Measurements from ENCODE around the gene RAPGEF5.

The RAPGEF5 gene

DNA sequence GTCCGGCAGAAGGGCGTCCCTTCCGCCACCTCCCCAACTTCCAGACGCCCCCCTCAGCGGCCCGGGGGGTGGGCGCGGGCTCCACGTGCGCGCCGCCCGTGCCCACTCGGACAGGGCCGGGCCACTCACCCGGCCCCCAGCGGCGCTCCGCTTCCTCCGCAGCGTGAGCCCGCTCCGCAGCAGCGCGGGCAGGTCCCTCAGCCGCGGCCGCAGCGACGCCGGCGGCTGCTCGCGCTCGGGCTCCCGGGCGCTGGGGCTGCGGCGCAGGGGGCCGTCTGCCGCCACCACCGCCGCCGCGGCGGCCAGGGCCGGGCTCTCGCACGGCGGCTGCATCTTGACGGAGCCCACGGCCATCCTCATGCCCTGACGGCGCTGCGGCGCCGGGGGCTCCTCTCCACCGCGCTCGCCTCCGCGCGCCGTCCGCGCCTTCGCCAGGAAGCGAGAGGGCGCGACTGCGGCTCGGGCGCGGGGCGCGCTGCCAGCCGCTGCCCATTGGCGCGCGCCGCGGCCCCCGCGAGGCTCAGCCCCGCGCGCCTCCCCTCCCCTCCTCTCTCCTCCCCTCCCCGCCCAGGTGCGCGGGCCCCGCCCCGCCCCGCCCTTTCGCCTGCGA is at the start of gene RAPGEF5:
Gene RAPGEF5 (minus strand): TSS at position 454 of the 610 bp plus-strand sequence. CDS start 94 bp downstream, at position 360.
- DNase-seq: peak; percentile 56

GRCh38 chr7:22406715-22407114 is 49.8 kb upstream of the RAPGEF5 start:
- no peak for DNase-seq

- no peak for DNase-seq
Measured at GRCh38 chr7:22404421-22405023, 47.6 kb upstream of the RAPGEF5 start.

- no peak for DNase-seq
Measured at GRCh38 chr7:22403344-22403743, 46.4 kb upstream of the RAPGEF5 start.

DNA sequence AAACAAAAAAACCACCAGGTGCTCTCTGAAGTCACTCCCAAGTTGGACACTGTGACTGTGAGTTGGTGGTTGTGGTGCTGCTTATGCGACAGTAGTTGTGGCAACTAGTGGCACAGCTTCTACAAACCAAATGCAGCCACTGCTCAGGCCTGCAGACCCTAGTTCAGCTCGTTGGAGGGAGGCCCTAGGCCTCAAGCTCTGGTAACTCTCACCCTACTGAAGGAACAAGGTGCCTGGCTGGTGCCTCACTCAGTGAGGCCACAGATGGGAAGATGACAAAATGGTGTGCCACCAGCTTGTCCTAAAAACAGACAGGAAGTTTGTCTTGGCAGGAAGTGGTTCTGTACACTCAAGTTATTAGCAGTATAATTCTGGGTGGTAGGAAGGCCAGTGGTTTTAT is 45.3 kb upstream of the RAPGEF5 start:
- no peak for DNase-seq

DNA sequence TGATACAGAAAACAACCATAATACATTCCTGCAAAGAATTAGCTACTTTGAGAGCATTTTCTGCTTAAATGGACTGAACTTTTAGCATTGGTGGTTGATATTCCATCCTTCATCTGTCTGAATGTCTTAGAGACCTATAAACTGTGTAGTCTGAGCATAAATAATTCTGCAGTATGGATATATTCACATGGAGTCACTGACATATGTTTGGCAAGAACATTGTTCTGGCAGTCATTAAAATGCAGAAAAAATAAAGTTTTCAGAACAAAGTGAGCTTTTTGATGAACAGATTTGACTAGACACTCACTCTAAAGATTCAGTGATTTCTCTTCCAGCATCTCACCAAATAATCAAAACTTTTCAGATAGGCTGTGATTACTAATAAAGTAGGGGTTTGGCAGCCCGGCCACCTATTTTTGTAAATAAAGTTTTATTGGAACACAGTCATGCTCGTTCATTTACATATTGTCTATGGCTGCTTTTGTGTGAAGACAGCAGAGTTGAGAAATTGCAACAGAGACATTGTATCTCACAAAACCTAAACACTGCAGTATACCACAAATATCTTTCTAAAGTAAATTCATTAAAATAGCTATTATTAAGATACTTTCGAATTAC is 44.1 kb upstream of the RAPGEF5 start:
- DNase-seq: no peak

DNA sequence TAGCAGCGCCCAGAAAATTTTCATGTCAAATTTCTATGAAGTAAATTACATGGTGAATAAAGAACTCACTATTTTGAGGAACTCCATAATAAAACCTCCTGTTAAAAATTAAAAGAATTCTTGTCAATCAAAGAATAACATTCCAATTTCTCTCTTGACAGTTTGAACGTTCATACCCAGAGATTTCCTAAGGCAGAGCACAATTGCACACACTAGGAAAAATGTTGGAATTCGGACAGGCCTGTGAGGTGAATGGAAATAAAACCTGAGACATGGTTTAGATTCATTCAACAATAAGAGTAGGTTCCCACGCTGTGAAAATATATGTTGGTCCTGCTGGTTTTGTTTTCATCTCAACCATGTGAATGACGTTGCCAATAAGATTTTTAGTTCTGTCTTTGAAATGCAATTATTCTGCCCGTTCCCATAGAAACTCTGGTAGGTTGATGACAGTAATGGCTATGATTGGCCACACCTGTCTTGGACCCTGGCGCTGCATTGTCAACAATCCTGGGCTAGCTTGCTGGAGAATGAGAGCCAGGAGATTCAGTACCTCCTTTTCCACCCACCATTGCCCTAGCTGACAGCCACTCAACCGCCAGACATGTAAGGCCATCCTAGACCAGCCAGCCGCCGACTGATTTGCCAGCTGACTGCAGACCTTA is 43.3 kb upstream of the RAPGEF5 start:
- DNase-seq: no peak

DNA sequence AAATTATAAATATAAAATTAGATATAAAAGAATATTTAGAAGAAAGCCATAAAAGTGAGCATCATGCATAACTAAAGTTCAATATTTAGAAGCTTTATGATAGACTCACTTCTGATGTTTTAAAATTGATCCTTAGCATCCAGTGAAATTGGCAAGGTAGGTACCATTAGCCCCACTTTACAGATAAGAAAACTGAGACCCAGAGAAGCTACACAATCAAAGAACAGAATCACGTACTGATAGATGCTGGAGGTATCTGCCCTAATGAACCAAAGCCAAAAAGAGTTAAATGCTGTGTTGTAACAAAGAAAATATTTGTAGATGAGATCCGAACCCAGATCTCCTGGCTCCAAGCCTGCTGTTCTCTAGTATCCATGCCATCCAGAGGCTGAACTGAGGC is 42.6 kb upstream of the RAPGEF5 start:
- DNase-seq: no peak

DNA sequence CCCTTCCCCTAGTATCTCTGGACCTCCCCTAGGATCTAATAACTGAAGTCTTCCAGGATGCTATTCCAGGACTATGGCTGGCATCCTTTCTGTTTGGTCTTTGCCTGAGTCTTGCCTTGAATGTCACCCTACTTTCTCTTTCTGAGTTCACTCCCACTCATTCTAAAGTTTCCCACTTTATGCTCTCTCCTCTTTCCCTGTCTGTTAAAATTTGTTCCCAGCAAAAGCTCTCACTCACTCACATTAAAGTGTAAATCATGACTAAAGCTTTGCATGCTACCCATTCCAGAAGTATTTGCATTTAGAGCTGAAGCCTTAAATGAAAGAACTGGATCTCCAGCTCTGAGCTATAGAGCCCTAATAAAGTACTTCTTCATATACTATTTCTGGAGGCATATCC is 42.1 kb upstream of the RAPGEF5 start:
- no peak for DNase-seq

GRCh38 chr7:22397981-22398380 is 41.0 kb upstream of the RAPGEF5 start:
- no peak for DNase-seq

GRCh38 chr7:22395222-22395621 is 38.3 kb upstream of the RAPGEF5 start:
- DNase-seq: no peak

DNA sequence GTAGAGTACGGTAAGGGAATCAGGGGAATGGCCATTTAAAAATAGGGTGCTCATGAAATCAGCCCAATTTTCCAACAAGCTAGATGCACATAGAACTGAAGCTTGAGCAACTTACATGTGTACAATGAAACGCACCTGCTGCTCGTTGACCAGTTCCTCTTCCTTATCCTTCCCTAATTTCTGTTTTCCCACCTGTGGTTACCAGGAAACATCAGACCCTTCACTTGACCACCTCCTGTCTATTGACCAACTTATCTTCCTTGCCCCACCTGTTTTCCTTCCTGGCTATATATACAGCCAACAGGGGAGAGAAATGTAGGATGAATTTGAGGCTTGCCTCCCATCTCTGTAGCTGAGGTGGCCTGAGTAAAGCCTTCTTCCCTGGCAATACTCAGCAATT is 37.8 kb upstream of the RAPGEF5 start:
- peak; percentile 19 for DNase-seq

DNA sequence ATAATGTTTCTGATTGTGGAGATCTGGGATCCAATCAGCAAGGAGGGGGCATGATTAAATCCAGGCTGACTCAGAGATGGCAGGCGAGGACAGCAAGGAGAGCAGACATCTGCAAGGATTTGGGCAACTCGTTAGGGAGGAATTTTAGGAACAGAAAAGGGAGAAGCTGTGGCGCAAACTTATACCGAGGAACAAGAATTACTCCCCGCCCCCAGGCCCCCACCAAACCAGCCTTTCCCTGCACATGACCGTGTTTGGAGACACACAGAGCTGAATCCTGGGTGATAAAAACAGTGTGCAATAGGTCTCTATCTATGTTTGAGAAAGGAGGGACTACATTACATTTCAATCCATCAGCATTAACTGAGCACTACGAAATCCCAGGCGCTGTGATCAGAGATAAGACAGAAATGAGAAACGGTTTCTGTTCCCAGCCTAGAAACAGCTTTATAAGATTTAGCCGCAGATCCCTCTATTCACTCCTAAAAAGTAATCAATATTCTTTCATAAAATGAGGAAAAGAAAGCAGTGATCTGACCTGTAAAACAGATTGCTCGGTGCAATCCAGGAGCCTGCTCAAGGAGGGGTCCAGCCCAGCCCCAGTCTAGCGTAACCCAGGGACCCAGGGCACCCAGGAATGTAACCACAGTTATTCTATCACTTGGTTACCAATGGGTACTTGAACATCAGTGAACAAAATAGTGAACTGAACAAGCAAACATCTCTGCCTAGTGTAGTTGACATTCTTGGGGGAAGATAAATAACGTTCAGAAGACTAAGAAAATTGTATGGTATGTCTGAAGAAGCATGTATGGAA is 37.2 kb upstream of the RAPGEF5 start:
- DNase-seq: no peak

- DNase-seq: no peak
Measured at GRCh38 chr7:22390516-22390915, 33.6 kb upstream of the RAPGEF5 start.

- DNase-seq: no peak
Measured at GRCh38 chr7:22389892-22390291, 32.9 kb upstream of the RAPGEF5 start.

GRCh38 chr7:22387583-22387982 is 30.6 kb upstream of the RAPGEF5 start:
- DNase-seq: no peak

DNA sequence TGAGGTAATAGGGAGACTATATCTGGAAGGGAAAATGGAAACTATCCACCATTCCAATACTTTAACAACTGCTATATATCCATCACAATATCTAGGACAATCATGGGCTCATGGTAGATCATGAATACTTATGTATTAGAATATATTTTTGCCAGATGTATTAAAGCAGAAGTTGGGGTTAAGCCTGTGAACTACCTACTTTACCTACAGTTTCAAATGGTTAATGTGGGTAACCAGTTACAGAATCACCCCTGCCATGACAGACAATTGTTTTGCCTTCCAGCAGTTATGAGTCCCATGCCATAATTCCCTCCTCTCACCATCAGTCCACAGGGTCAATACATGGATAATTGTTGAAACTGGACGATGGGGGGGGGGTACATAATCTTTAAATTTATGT is 29.9 kb upstream of the RAPGEF5 start:
- DNase-seq: no peak

GRCh38 chr7:22386206-22386858 is 29.4 kb upstream of the RAPGEF5 start:
- no peak for DNase-seq

DNA sequence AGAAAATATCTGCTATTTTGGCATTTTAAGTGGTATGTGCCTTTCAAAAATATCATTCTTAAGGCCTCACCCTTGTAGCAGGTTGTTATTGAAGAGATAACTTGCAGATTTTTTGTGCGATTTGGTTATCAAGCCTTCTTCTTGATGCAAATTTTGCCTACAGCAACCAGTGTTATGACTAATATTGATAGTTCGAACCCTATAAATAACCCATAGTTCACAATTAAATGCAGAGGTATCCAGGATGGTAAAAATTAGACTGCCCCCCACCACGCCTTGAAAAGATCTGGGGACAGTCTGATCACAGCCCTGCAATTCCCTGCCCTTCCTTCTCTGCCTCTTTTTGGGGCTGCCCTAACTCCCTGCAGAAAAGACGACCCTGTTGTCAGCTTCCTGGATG is 28.4 kb upstream of the RAPGEF5 start:
- DNase-seq: no peak

DNA sequence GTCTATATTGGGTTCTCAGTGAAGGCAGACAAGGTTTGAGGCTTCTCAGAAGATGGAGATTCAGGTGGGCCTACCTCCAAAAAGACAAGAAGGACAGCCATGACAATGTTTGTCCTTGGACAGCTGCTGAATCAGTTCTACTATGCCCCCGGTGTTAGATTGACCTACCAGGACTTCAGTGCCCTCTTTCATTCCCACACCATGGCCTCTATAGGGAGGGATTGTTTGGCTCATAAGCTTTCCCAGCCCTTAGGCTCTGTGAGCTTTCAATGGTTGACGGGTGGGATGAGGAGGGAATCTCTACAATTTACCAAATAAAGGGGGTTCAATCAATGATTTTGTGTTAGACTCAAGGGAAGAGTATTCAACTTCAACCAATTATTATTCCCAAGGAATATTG is 23.4 kb upstream of the RAPGEF5 start:
- DNase-seq: no peak

- no peak for DNase-seq
Measured at GRCh38 chr7:22378199-22378980, 21.4 kb upstream of the RAPGEF5 start.

DNA sequence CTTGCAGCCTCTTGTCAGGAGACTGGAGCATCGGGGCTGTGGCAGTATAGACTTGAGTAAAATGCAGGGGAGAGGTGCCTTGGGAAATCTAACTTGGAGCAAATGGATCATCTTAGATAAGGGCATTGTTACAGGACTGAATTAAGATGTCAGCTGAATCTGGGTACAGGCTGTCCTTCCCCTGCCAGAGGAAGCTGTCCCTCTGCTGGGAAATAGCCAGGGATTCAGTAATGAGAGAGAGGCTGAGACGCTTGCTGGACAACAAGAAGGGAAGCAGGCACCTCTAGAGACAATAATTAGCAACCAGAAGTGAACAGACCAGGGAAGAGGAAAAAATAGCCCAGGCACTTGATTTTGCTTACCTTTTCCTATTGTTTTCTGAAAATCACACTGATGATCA is 20.7 kb upstream of the RAPGEF5 start:
- no peak for DNase-seq
